ENCODE results near the gene RORB. TPM values are rescaled to one million over a fixed set of nuclear protein-coding genes. Genes with fewer than 3 reads are reported as not detected.

Gene RORB
- total RNA-seq, 2 donors from 2014 or later, result 0.78 to 1.3 TPM

- 58 to 65% methylated on average over 1 of the region's 1 CpG for WGBS, 2 donors
- Histone ChIP-seq H3K4me3 (no peak overlapping the region), H3K4me1 (no peaks in the 10 kb centered on the region), H3K27ac (no peak overlapping the region), H3K36me3 (replicated peaks in 1 of 2; ENCODE audit: insufficient read depth in 1 of 2, low read depth in 2 of 2) (no peaks in the 10 kb centered on the region), H3K27me3 (peaks cover 0 to 4% of the 10 kb centered on the region in 2 donors), H3K9me3 (no peaks in the 10 kb centered on the region)
- intact Hi-C loops (cut with DNase I), result no loop called here
- no peak for DNase-seq
- ATAC-seq, result no peak
- TF ChIP-seq POLR2A (IDR thresholded peaks at IDR 0.05), result no peak
- no peak for TF ChIP-seq CTCF (IDR thresholded peaks at IDR 0.05)
Observed at GRCh38 chr9:74463825-74464224, 33.3 kb upstream of the RORB start.

GRCh38 chr9:74478606-74479005 is 18.5 kb upstream of the RORB start:
- ATAC-seq (no peak), DNase-seq (no peak)
- WGBS, 2 donors, result 69 to 78% methylated on average over 6 of the region's 6 CpGs

GRCh38 chr9:74479711-74480110 is 17.4 kb upstream of the RORB start:
- Histone ChIP-seq H3K4me1 (no peaks in the 10 kb centered on the region), H3K27ac (no peak overlapping the region), H3K36me3 (replicated peaks in 1 of 2; ENCODE audit: insufficient read depth in 1 of 2, low read depth in 2 of 2) (no peaks in the 10 kb centered on the region), H3K9me3 (no peaks in the 10 kb centered on the region), H3K27me3 (no peaks in the 10 kb centered on the region), H3K4me3 (no peak overlapping the region)
- ATAC-seq (no peak), DNase-seq (no peak)
- no peak for TF ChIP-seq POLR2A (IDR thresholded peaks at IDR 0.05)
- no peak for TF ChIP-seq CTCF (IDR thresholded peaks at IDR 0.05)
- WGBS, 2 donors, result 84 to 86% methylated on average over 1 of the region's 1 CpG
- intact Hi-C loops (cut with DNase I), result no loop called here

More at GRCh38 chr9:74478606-74479005, 18.5 kb upstream of the RORB start:
- intact Hi-C loops (cut with DNase I), result no loop called here
- no peak overlapping the region for H3K27ac ChIP-seq
- H3K27me3 ChIP-seq, result no peaks in the 10 kb centered on the region
- H3K4me1 ChIP-seq, result no peaks in the 10 kb centered on the region
- no peaks in the 10 kb centered on the region for H3K36me3 ChIP-seq (replicated peaks in 1 of 2; ENCODE audit: insufficient read depth in 1 of 2, low read depth in 2 of 2)
- H3K9me3 ChIP-seq, result no peaks in the 10 kb centered on the region
- TF ChIP-seq CTCF (IDR thresholded peaks at IDR 0.05) (no peak), POLR2A (IDR thresholded peaks at IDR 0.05) (no peak)
- H3K4me3 ChIP-seq, result no peak overlapping the region

- H3K4me1 ChIP-seq, result no peaks in the 10 kb centered on the region
- no peaks in the 10 kb centered on the region for H3K9me3 ChIP-seq
- 76 to 97% methylated on average over 1 of the region's 1 CpG for WGBS, 2 donors
- H3K27me3 ChIP-seq, result no peaks in the 10 kb centered on the region
- ATAC-seq, result no peak
- H3K4me3 ChIP-seq, result no peak overlapping the region
- no peak for TF ChIP-seq CTCF (IDR thresholded peaks at IDR 0.05)
- TF ChIP-seq POLR2A (IDR thresholded peaks at IDR 0.05), result no peak
- intact Hi-C loops (cut with DNase I), result no loop called here
- no peak overlapping the region for H3K27ac ChIP-seq
- DNase-seq, result no peak
- no peaks in the 10 kb centered on the region for H3K36me3 ChIP-seq (replicated peaks in 1 of 2; ENCODE audit: insufficient read depth in 1 of 2, low read depth in 2 of 2)
Observed at GRCh38 chr9:74487395-74487794, 9.7 kb upstream of the RORB start.

- TF ChIP-seq CTCF (IDR thresholded peaks at IDR 0.05), result no peak
- no peak for TF ChIP-seq POLR2A (IDR thresholded peaks at IDR 0.05)
- Histone ChIP-seq H3K36me3 (replicated peaks in 1 of 2; ENCODE audit: insufficient read depth in 1 of 2, low read depth in 2 of 2) (no peaks in the 10 kb centered on the region), H3K27me3 (peaks cover 0 to under 1% of the 10 kb centered on the region in 2 donors), H3K4me1 (peaks cover 18% of the 10 kb centered on the region), H3K9me3 (no peaks in the 10 kb centered on the region), H3K4me3 (no peak overlapping the region), H3K27ac (no peak overlapping the region)
- WGBS, 2 donors, result 16 to 21% methylated on average over 2 of the region's 2 CpGs
- intact Hi-C loops (cut with DNase I), result no loop called here
- DNase-seq (no peak), ATAC-seq (no peak)
Observed at GRCh38 chr9:74493512-74493911, 3.6 kb upstream of the RORB start.

Measured in body of pancreas (tissue), 4 donors.